Lung microvascular endothelial cell (primary cell): ENCODE data around the gene CHD5. TPM values are rescaled to one million over a fixed set of nuclear protein-coding genes. Genes with fewer than 3 reads are reported as not detected.
"Not testable (repeated sequence)": the region's sequence is repeated elsewhere in the genome, so short reads cannot be mapped to it uniquely, and the experiment has no call there.

Experiments
- DNase-seq, 2 donors: peaks; one replicate each; pipeline versions ENCODE4 v3.0.0 to v3.0.0-alpha.2; 2010; ENCODE audit warnings: low read depth in 2 of 2
- total RNA-seq: library from RNA; depleted of rRNA; stranded (reverse); fragments of >200 nt; gene quantifications from 2 replicates; pipeline ENCODE4 v1.2.1, GENCODE V29; 2014

Gene CHD5
- total RNA-seq, 1 donor from 2014 or later = under 0.01 TPM

- DNase-seq = no peak
Observed at GRCh38 chr1:6086358-6086757, 93.8 kb downstream of the CHD5 start.

DNA sequence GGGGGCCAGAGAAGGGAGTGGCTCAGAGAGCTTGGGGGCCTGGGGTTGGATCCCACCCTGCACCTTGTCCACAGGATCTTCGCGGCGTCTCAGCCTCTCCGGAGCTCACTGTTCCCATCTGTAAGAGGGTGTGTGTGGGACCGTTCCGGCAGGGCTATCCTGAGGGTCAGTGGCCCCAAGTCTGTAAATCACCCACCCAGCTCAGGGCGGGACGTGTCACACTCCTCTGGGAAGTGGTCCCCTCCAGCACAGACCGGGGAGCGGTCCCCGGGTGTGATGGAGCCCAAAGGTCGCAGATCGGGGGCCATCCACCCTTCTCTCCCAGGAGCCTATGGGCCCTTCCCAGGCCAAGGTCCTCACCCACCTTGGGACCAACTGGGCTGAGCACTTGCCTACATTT is 94.5 kb downstream of the CHD5 start:
- DNase-seq = no peak

- no peak for DNase-seq
Observed at GRCh38 chr1:6084781-6085495, 95.2 kb downstream of the CHD5 start.

GRCh38 chr1:6083801-6084446 is 96.2 kb downstream of the CHD5 start:
- DNase-seq = no peak

DNA sequence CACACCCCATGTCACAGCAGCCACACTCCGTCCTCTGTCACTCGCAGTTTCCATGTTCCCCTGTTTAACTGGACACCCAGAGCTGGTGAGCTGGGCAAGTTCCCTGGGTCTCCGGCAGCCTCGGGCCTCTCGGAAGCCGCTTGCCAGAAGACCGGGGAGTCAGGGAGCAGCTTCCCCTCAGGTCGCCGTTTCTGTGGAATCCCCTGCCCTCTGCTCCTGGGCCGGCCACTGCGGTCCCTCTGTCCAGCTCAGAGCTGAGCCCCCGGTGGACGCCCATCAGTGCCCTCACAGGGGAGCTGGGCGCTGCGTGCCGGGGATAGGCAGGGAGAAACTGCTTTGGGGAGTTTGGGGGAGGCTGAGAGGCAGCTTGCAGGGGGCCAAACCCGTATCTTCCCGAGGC is 96.7 kb downstream of the CHD5 start:
- no peak for DNase-seq

DNA sequence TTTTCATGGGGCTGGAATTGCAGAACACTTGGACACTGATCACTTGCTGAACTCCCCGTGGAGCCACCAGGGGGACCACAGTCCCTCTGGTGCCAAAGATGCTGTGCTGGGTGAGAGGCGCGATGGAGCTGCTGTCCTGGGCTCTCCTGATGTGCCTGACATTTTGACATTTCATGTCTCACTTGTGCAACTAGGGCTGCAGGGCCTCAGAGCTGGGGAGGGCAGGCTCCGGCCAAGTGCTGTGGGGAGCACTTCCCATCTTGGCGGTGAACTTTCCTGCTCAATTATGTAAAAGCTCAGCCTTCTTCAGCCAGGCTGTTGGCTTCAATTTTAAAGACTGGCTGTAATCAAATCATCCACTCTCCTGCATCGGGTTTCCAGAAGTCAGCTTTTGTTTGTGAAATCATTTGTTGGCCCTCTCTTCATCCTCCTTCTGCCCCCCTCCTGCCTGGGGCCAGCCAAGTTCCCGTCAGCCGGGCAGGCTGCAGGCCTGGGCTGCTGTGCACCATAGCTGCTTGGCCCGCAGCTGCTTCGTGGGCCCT is 97.6 kb downstream of the CHD5 start:
- DNase-seq = peak in 1 of 2 donors; percentile 23

DNA sequence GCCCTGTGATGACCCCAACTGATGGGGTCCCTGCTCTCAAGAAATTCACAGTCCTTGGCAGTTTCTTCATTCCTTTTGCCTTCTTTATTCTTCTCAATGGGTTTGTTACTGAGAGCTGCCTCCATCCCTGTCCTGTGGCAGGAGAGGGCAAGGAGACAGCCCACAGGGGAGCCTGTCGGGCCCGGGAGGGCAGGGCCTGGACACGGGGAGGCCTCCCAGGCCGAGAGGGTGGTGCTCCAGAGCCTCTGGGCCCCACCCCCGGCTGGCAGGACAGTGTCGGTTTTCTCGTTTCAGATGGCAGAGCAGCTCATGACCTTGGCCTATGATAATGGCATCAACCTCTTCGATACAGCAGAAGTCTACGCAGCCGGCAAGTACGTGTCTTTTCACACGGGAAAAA is 98.2 kb downstream of the CHD5 start:
- no peak for DNase-seq

DNA sequence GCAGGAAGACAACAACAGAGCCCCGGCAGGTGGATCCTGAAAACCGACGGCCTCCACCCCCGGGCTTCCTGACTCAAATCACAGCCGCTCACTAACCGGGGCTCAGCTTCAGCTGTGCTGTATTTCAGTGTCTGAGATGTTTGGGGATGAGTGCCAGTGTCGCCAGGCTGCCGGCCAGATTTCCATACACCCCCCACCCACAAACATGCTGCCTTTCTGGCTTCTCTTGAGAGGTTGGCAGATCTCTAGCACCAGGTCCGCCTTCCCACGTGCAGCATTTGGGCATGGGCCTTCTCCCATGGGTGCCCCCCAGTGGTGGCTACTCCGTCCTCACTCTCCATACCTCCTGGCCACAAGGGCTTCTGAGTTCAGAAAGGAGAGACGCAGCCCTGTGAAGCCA is 99.7 kb downstream of the CHD5 start:
- peak; percentile 29 to 47 for DNase-seq

GRCh38 chr1:6077919-6078318 is 102.2 kb downstream of the CHD5 start:
- DNase-seq = no peak

- no peak for DNase-seq
Observed at GRCh38 chr1:6077506-6077905, 102.6 kb downstream of the CHD5 start.

DNA sequence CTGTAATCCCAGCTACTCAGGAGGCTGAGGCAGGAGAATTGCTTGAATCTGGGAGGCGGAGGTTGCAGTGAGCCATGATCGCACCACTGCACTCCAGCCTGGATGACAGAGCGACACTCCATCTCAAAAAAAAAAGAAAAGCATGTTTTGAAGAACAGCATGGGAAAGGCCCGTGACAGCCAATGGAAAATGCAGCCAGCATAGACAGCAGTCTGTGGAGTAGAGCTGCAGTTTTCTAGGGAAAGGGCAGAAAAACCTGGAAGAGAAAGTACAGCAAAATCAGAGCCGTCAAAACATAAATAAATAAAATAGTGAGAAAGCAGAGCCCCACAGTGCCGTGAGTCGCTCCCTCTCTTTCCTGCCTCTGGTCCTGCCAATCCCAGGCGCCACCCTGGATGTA is 103.1 kb downstream of the CHD5 start:
- not testable (repeated sequence) for DNase-seq

DNA sequence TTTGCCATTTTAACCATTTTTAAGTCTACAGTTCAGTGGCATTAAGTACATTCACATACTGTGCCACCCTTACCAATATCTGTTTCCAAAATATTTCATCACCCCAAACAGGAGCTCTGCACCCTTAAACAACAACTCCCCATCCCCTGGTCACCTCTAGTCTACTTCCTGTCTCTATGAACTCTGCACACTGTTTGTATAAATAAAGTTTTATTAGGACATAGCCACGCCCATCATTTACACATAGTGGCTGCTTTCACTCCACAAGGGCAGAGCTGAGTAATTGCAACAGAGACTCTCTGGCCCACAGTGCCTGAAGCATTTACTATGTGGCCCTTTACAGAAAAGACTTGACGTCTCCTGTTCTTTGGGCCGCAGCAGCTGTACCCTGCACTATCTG is 104.4 kb downstream of the CHD5 start:
- DNase-seq = no peak

- no peak for DNase-seq
Observed at GRCh38 chr1:6074192-6074901, 105.8 kb downstream of the CHD5 start.

GRCh38 chr1:6073480-6074053 is 106.6 kb downstream of the CHD5 start:
- no peak for DNase-seq

DNA sequence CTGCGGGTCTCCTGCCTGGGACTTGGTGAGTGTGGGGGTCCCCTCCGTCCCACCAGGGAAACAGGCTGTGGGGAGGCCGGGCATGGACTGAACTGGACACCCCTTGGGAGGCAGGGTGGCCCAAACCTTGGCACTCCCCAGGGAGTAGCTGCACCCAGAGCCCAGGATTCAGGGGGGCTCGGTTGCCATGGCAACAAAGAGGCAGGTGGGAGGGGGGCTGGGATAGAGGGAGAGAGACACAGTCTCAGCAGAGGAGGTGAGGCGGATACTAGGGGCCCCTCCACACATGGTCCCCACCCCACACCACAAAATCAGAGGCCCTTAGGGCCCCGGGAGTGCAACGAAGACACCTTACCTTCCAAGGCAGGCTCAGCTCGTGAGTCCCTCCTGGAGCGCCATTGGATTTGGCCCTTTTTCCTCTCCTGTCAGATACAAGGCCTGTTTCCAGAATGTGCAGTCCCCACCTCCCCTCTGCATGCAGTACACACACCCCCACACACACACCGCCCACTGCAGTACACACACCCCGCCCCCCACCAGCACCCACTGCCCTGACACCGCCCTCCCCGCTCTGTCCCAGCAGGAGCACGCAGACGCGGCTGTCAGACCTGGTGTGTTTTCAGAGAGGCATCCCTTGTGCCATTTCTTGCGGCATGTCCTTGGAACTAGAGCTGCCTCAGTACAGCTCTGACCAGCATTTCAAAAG is 107.2 kb downstream of the CHD5 start:
- DNase-seq = no peak

- DNase-seq = no peak
Observed at GRCh38 chr1:6071219-6071618, 108.9 kb downstream of the CHD5 start.

GRCh38 chr1:6070450-6070974 is 109.6 kb downstream of the CHD5 start:
- peak in 1 of 2 donors; percentile 41 for DNase-seq

DNA sequence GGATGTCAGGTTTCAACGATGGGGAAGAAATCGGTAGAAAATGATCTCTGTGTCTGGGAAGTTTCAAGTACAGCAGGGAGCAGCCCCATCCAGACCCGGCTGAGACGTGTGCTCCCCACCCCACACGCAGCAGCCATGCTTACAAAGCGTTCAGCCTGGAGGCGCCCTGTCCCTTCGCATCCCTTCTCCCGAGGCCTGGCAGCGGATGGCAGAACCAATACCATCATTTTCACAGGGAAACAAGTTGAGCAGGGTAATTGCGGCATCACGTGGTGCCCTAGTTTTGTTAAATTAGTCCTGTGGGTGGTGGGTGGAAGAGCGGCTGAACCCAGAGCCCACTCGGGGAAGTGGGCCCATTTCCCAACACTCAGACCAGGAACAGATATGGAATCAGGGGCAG is 110.5 kb downstream of the CHD5 start:
- DNase-seq = no peak

DNA sequence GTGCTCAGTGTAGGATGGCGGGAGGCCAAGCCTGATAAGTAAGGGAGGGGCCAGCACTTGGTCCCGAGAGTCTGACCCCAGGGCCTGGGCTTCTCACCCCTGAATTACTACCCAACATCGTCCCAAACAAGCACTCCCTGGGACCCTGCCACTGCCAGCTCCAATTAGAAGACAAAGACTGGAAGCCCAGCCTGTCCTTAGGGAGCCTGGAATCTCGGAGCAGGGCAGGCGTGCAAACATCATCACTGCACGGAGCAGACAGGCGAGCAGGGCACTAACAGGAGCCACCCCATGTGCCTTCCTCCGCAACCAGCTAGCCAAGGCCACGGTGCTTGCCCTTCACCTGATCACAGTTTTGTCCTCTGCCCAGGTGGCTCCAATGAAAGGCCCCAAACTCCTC is 111.2 kb downstream of the CHD5 start:
- no peak for DNase-seq

DNA sequence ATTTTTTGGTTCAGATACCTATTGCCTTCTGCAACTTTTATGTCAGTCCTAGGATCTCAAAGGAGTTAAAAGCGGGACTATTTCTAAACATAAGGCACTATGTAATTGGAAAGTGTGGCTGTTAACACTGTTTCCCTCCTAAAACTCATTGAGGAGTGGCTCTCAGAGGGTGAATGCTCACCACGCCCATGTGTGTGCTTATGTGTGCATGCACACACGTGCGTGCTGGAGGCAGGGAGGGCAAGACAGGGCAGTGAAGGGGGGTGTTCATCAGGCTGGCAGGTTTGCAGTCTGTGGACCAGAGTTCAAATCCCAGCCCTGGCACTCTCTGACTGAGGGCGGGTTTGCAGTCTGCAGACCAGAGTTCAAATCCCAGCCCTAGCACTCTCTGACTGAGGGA is 112.0 kb downstream of the CHD5 start:
- DNase-seq = no peak

GRCh38 chr1:6066680-6067079 is 113.4 kb downstream of the CHD5 start:
- DNase-seq = no peak
